WTC11 (cell line): ENCODE measurements around the gene MPPE1.

Source experiments
- AFF4 ChIP-seq: sonication (generic); formaldehyde crosslinking; IDR thresholded peaks from 2 replicates; pipeline ENCODE4 v1.8.1; 2023; ENCODE audit warnings: mild to moderate bottlenecking, missing genetic modification reagents, borderline replicate concordance
- ATF6 ChIP-seq: sonication (generic); formaldehyde crosslinking; IDR thresholded peaks from 2 replicates; pipeline ENCODE4 v1.8.1; 2023; ENCODE audit warnings: mild to moderate bottlenecking, missing genetic modification reagents
- CREB1 ChIP-seq: sonication (generic); formaldehyde crosslinking; IDR thresholded peaks from 2 replicates; pipeline ENCODE4 v1.8.0; 2023; ENCODE audit warnings: mild to moderate bottlenecking, missing genetic modification reagents
- CTCF ChIP-seq: fragments of 200-600 bp; IDR thresholded peaks from 2 replicates; pipeline ENCODE4 v1.8.0; 2022; ENCODE audit warnings: antibody characterized with exemption
- E2F5 ChIP-seq: sonication (generic); formaldehyde crosslinking; IDR thresholded peaks from 2 replicates; pipeline ENCODE4 v1.8.1; 2022; ENCODE audit warnings: mild to moderate bottlenecking, moderate library complexity, missing genetic modification reagents
- EMX1 ChIP-seq: fragments of 250-450 bp; sonication (Bioruptor Pico); IDR thresholded peaks from 2 replicates; pipeline ENCODE4 v1.8.0; 2021; ENCODE audit warnings: mild to moderate bottlenecking
- NR2C2 ChIP-seq: sonication (generic); formaldehyde crosslinking; IDR thresholded peaks from 2 replicates; pipeline ENCODE4 v1.8.0; 2022; ENCODE audit warnings: mild to moderate bottlenecking, missing genetic modification reagents
- NR3C1 ChIP-seq: sonication (generic); formaldehyde crosslinking; conservative IDR thresholded peaks from 2 replicates; pipeline ENCODE4 v1.8.1; 2023; ENCODE audit warnings: low read depth, mild to moderate bottlenecking, missing genetic modification reagents
- SMAD3 ChIP-seq: sonication (generic); formaldehyde crosslinking; IDR thresholded peaks from 2 replicates; pipeline ENCODE4 v1.8.0; 2022; ENCODE audit warnings: missing genetic modification reagents, mild to moderate bottlenecking, borderline replicate concordance
- SP1 ChIP-seq: sonication (generic); formaldehyde crosslinking; conservative IDR thresholded peaks from 2 replicates; pipeline ENCODE4 v1.8.1; 2022; ENCODE audit warnings: missing genetic modification reagents
- TEAD1 ChIP-seq: sonication (generic); formaldehyde crosslinking; IDR thresholded peaks from 2 replicates; pipeline ENCODE4 v1.8.0; 2022; ENCODE audit warnings: mild to moderate bottlenecking, missing genetic modification reagents
- USF1 ChIP-seq: sonication (generic); formaldehyde crosslinking; IDR thresholded peaks from 2 replicates; pipeline ENCODE4 v1.8.0; 2022; ENCODE audit warnings: mild to moderate bottlenecking, missing genetic modification reagents
- ZNF512 ChIP-seq: sonication (generic); formaldehyde crosslinking; IDR thresholded peaks from 2 replicates; pipeline ENCODE4 v1.8.1; 2022; ENCODE audit warnings: missing genetic modification reagents, borderline replicate concordance

GRCh38 chr18:11943551-11943950, 35.4 kb upstream of the MPPE1 start:
- TF ChIP-seq CTCF (no peak), ATF6 (CRISPR knock-in tag) (no peak), CREB1 (CRISPR knock-in tag) (no peak), ZNF512 (CRISPR knock-in tag) (no peak), USF1 (CRISPR knock-in tag) (no peak), E2F5 (CRISPR knock-in tag) (no peak), TEAD1 (CRISPR knock-in tag) (no peak), AFF4 (CRISPR knock-in tag) (no peak), EMX1 (CRISPR knock-in tag) (no peak), NR3C1 (CRISPR knock-in tag) (no peak), NR2C2 (CRISPR knock-in tag) (no peak), SMAD3 (no peak), SP1 (no peak)
